Ascending aorta (tissue), 2 donors: ENCODE data around the gene TNRC6A. TPM values are rescaled to one million over a fixed set of nuclear protein-coding genes. Genes with fewer than 3 reads are reported as not detected.
A peak's percentile ranks its signal among the peaks of the same experiment; 100 is the strongest.

Experiments used
- DNase-seq, 2 donors: peaks; one replicate each; pipeline ENCODE4 v3.0.0-alpha.2; 2019; ENCODE audit warnings: low spot score in 2 of 2
- H3K27ac ChIP-seq, 2 donors: fragments of 200-600 bp; sonication (generic); one replicate each; pipeline ENCODE4 v1.5.1; 2016 to 2017; ENCODE audit warnings: mild to moderate bottlenecking in 1 of 2
- H3K27me3 ChIP-seq: fragments of 200-600 bp; sonication (generic); one replicate; pipeline ENCODE4 v1.5.1; 2017
- H3K36me3 ChIP-seq, 2 donors: fragments of 200-600 bp; sonication (generic); one replicate each; pipeline ENCODE4 v1.5.1; 2016
- H3K4me1 ChIP-seq, 2 donors: fragments of 200-600 bp; sonication (generic); one replicate each; pipeline ENCODE4 v1.5.1; 2016 to 2017; ENCODE audit warnings: mild to moderate bottlenecking in 1 of 2
- H3K4me3 ChIP-seq, 2 donors: fragments of 200-600 bp; sonication (generic); one replicate each; pipeline ENCODE4 v1.5.1; 2016 to 2017; ENCODE audit warnings: mild to moderate bottlenecking in 1 of 2
- H3K9me3 ChIP-seq, 2 donors: fragments of 200-600 bp; sonication (generic); one replicate each; pipeline ENCODE4 v1.5.1; 2016
- intact Hi-C: fragments of 100-400 bp; cut with DNase I; formaldehyde crosslinking; loops from one replicate; pipeline ENCODE4 v1.15.1; 2023
- total RNA-seq: library from RNA; depleted of rRNA; stranded (reverse); fragments of >200 nt; gene quantifications from one replicate; pipeline ENCODE4 v1.1.0, GENCODE V29; 2016
- TF ChIP-seq, protein P1 (sequence below), 3 experiments: fragments of 200-600 bp in 2 of 3; fragments of 450-650 bp in 1 of 3; sonication (generic) in 2 of 3; IDR thresholded peaks; one replicate each; pipeline ENCODE4 v1.5.1; 2016 to 2019; ENCODE audit warnings: antibody characterized with exemption in 3 of 3, mild to moderate bottlenecking in 1 of 3, moderate library complexity in 1 of 3

TNRC6A gene
- total RNA-seq, 1 donor from 2014 or later = 36.7 TPM

DNA sequence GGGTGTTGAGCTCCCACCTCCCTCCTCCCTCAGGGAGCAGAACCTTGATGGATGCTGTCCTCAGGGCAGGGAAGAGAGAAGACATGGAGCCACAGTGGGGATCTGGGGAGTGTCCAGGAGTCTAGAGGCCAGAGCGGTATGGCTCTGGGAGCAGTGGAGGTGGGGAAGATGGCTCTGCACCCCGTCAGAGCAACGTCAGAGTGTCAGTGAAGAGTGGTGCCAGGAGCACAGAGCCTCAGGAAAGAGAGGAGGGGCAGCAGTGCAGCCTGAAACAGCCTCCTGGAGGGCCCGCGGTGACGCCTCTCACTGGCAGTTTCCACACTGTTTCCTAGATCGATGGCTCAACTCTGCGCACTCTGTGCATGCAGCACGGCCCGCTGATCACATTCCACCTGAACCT, 93.1 kb downstream of the TNRC6A start:
- TF ChIP-seq, protein P1, sequence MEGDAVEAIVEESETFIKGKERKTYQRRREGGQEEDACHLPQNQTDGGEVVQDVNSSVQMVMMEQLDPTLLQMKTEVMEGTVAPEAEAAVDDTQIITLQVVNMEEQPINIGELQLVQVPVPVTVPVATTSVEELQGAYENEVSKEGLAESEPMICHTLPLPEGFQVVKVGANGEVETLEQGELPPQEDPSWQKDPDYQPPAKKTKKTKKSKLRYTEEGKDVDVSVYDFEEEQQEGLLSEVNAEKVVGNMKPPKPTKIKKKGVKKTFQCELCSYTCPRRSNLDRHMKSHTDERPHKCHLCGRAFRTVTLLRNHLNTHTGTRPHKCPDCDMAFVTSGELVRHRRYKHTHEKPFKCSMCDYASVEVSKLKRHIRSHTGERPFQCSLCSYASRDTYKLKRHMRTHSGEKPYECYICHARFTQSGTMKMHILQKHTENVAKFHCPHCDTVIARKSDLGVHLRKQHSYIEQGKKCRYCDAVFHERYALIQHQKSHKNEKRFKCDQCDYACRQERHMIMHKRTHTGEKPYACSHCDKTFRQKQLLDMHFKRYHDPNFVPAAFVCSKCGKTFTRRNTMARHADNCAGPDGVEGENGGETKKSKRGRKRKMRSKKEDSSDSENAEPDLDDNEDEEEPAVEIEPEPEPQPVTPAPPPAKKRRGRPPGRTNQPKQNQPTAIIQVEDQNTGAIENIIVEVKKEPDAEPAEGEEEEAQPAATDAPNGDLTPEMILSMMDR (IDR thresholded peaks at IDR 0.05) = no peak
- intact Hi-C loops = no loop called here
- no peaks in the 10 kb centered on the region for H3K9me3 ChIP-seq
- H3K27ac ChIP-seq = peak overlapping the region in 1 of 2 donors; percentile 9
- H3K36me3 ChIP-seq = peaks cover 79 to 86% of the 10 kb centered on the region in 2 donors
- no peaks in the 10 kb centered on the region for H3K27me3 ChIP-seq
- DNase-seq = no peak
- H3K4me1 ChIP-seq = no peaks in the 10 kb centered on the region
- no peak overlapping the region for H3K4me3 ChIP-seq

DNA sequence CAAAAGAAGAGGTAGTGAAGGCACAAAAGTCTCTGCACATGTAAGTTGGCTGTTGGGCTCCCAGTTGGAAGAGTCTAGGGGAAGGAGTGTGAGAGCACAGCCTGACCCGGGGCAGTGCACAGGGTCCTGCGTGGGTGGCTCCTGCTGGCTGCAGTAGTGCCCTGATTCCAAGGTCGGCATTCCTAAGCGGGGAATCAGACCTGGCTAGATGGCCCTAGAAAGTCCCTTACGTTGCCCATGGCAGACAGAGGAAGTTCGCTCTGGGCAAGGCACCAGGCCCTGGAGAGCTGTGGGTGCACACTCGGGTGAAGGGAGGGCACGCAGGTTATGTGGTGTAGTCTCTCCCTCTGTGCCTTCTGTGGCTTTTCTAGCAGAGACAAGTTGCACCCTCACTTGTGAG, 93.5 kb downstream of the TNRC6A start:
- H3K9me3 ChIP-seq = no peaks in the 10 kb centered on the region
- no peak overlapping the region for H3K27ac ChIP-seq
- peaks cover 79 to 86% of the 10 kb centered on the region in 2 donors for H3K36me3 ChIP-seq
- no peaks in the 10 kb centered on the region for H3K27me3 ChIP-seq
- TF ChIP-seq, protein P1 (IDR thresholded peaks at IDR 0.05) = no peak
- H3K4me3 ChIP-seq = no peak overlapping the region
- no peak for DNase-seq
- intact Hi-C loops = no loop called here
- no peaks in the 10 kb centered on the region for H3K4me1 ChIP-seq

DNA sequence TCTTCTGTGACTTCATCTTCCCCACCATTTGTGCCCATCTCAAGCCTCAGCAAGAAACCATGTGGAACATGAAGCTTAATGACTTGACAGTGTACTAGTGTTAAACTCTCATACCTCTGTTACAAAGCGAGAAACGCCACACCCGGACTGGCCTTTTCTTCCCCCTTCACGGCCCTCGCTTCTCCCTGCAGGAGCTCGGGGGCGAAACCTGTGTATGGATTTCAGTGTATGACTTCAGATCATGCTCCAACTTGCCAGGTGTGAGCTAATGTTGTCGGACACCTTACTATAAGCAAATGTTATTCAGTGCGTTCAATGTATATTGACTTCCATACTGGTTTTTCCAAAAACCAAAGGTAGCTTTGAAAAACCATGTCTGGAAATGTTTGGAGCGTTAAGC, 96.2 kb downstream of the TNRC6A start:
- Histone ChIP-seq H3K36me3 (peaks cover 64 to 68% of the 10 kb centered on the region in 2 donors), H3K4me1 (no peaks in the 10 kb centered on the region), H3K27me3 (no peaks in the 10 kb centered on the region), H3K9me3 (no peaks in the 10 kb centered on the region), H3K4me3 (no peak overlapping the region), H3K27ac (no peak overlapping the region)
- intact Hi-C loops = no loop called here
- TF ChIP-seq, protein P1 (IDR thresholded peaks at IDR 0.05) = no peak
- DNase-seq = peak in 1 of 2 donors; percentile 27

DNA sequence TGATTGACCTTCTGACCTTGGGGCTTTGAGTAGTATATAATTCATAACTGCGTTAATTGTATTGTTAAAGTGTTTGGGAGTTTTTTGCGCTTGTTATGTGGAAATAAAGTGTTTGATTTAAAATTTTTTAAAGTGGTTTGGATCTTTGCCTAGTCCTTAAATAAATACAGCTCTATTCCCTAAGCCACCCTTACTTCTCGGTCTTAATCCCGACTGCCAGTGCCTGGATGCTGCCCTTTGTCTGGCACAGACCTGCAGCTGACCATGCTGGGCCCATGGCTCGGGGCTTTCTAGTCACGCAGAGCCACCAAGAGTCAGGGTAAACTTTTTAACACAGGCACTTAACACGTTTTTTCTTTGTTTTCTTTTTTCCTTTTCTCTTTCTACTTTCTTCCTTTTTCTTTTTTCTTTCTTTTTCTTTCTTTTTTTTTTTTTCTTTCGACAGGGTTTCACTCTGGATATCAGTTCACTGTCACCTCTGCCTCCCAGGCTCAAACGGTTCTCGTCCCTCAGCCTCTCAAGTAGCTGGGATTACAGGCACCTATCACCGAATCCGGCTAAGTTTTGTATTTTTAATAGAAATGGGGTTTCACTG, 96.7 kb downstream of the TNRC6A start:
- no peak overlapping the region for H3K27ac ChIP-seq
- intact Hi-C loops = no loop called here
- DNase-seq = peak in 1 of 2 donors; percentile 21
- no peaks in the 10 kb centered on the region for H3K9me3 ChIP-seq
- no peak overlapping the region for H3K4me3 ChIP-seq
- H3K27me3 ChIP-seq = no peaks in the 10 kb centered on the region
- H3K36me3 ChIP-seq = peaks cover 60 to 63% of the 10 kb centered on the region in 2 donors
- TF ChIP-seq, protein P1 (IDR thresholded peaks at IDR 0.05) = no peak
- no peaks in the 10 kb centered on the region for H3K4me1 ChIP-seq

DNA sequence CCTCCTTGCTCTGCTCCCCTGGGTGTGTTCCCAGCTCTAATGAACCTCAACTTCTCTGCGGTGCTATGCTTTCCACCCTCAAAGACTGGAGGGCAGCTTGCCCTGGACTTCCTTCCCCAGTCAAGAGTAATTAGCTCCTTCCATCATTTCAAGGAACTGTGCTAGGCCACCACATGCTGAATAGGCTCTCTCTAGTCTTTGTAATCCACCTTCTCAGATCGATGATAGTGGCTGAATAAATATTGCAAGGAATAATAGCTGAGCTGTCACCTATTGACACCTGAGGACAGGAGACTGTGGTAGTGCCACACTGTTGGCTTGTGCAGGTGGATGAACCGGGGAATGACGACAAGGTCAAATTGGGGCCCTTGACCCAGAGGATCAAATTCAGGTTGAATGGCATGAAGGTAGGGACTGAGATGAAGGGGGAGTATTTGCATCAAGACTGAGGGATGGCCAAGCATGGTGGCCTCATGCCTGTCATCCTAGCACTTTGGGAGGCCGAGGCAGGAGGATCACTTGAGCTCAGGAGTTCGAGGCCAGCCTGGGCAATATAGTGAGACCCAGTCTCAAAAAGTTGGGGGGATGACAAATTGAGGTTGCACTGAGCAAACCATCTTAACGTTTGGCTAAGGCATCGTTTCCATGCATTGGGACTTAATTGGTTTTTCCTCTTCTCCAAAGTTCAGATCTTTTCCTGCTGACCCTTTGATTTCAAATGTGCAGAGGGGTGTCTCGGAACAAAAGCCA, 97.5 kb downstream of the TNRC6A start:
- Histone ChIP-seq H3K9me3 (no peaks in the 10 kb centered on the region), H3K4me1 (no peaks in the 10 kb centered on the region), H3K27me3 (no peaks in the 10 kb centered on the region), H3K4me3 (no peak overlapping the region), H3K27ac (no peak overlapping the region), H3K36me3 (peaks cover 54 to 55% of the 10 kb centered on the region in 2 donors)
- TF ChIP-seq, protein P1 (IDR thresholded peaks at IDR 0.05) = no peak
- DNase-seq = no peak
- intact Hi-C loops = no loop called here
